Endothelial cell of umbilical vein (primary cell): ENCODE measurements around the gene OR14K1.
"Not testable (repeated sequence)": the region's sequence is repeated elsewhere in the genome, so short reads cannot be mapped to it uniquely, and the experiment has no call there.

Experiments
- CTCF ChIP-seq, 2 donors: IDR thresholded peaks; 1 replicate in 1 of 2; 2 replicates in 1 of 2; pipeline ENCODE4 v1.5.1; 2011; ENCODE audit warnings: low read length in 2 of 2, mild to moderate bottlenecking in 2 of 2, moderate library complexity in 2 of 2, control low read depth in 1 of 2, inconsistent platforms in 1 of 2, low read depth in 1 of 2; ENCODE audit not compliant: insufficient read depth in 1 of 2; ENCODE audit errors: extremely low read depth in 1 of 2
- EZH2 ChIP-seq: IDR thresholded peaks from 2 replicates; pipeline ENCODE4 v1.6.1; 2012; ENCODE audit warnings: borderline replicate concordance, low read depth, mild to moderate bottlenecking, moderate library complexity, low read length, inconsistent platforms; ENCODE audit not compliant: severe bottlenecking
- FOS ChIP-seq: IDR thresholded peaks from 2 replicates; pipeline ENCODE4 v1.6.1; 2011; ENCODE audit warnings: mild to moderate bottlenecking, low read length, moderate library complexity, borderline replicate concordance; ENCODE audit not compliant: insufficient read depth
- GATA2 ChIP-seq: IDR thresholded peaks from 2 replicates; pipeline ENCODE4 v1.7.0; 2011; ENCODE audit warnings: low read depth, mild to moderate bottlenecking, moderate library complexity, mixed read lengths, low read length; ENCODE audit not compliant: insufficient read length, insufficient read depth
- JUN ChIP-seq: IDR thresholded peaks from 2 replicates; pipeline ENCODE4 v1.6.1; 2011; ENCODE audit warnings: borderline replicate concordance, low read depth; ENCODE audit not compliant: insufficient read length, insufficient read depth
- MAX ChIP-seq: IDR thresholded peaks from 2 replicates; pipeline ENCODE4 v1.6.1; 2011; ENCODE audit not compliant: insufficient read depth, insufficient read length
- MYC ChIP-seq: IDR thresholded peaks from one replicate; pipeline ENCODE4 v1.6.1; 2011; ENCODE audit warnings: mild to moderate bottlenecking, low read depth, low read length
- POLR2A ChIP-seq: IDR thresholded peaks from 2 replicates; pipeline ENCODE4 v1.6.1; 2012; ENCODE audit warnings: low read depth, mild to moderate bottlenecking, control low read depth, low read length
- POLR2AphosphoS5 ChIP-seq: IDR thresholded peaks from 2 replicates; pipeline ENCODE4 v1.6.1; 2012; ENCODE audit warnings: low read depth, mild to moderate bottlenecking, control low read depth, low read length, moderate library complexity; ENCODE audit not compliant: insufficient read depth

- TF ChIP-seq EZH2; POLR2AphosphoS5; FOS; POLR2A; CTCF (IDR thresholded peaks at IDR 0.05; ENCODE audit: extremely low read depth in 1 of 2, insufficient read depth in 1 of 2, low read depth in 1 of 2, low read length in 2 of 2); JUN; MYC; GATA2; MAX: not testable (repeated sequence)
Observed at GRCh38 chr1:247710681-247711080, 27.7 kb upstream of the OR14K1 start.
